HepG2 (cell line): ENCODE measurements around the gene TRIM31. TPM values are rescaled to one million over a fixed set of nuclear protein-coding genes. Genes with fewer than 3 reads are reported as not detected.
A peak's percentile ranks its signal among the peaks of the same experiment; 100 is the strongest.

Experiments
- CEBPG ChIP-seq: IDR thresholded peaks from 2 replicates; pipeline ENCODE4 v1.6.1; 2016
- CHCHD3 ChIP-seq: sonication (generic); formaldehyde crosslinking; IDR thresholded peaks from 2 replicates; pipeline ENCODE4 v1.8.0; 2022; ENCODE audit warnings: mild to moderate bottlenecking, missing genetic modification reagents, moderate library complexity
- ISL2 ChIP-seq: sonication (generic); formaldehyde crosslinking; IDR thresholded peaks from 2 replicates; pipeline ENCODE4 v1.5.0; 2020; ENCODE audit warnings: missing genetic modification reagents
- PCBP1 ChIP-seq: fragments of 200-400 bp; formaldehyde crosslinking; IDR thresholded peaks from 2 replicates; pipeline ENCODE4 v1.6.1; 2017; ENCODE audit warnings: mild to moderate bottlenecking, low read depth, low read length, borderline replicate concordance
- RARA ChIP-seq: IDR thresholded peaks from 2 replicates; pipeline ENCODE4 v1.6.1; 2016; ENCODE audit warnings: missing genetic modification reagents, missing compliant biosample characterization
- SOX13 ChIP-seq, 3 experiments: fragments of 450-650 bp in 1 of 3; sonication (generic) in 1 of 3; formaldehyde crosslinking in 1 of 3; IDR thresholded peaks in 2 of 3; conservative IDR thresholded peaks in 1 of 3; 2 replicates each; pipeline versions ENCODE4 v1.5.0 to v1.6.1; 2016 to 2020; ENCODE audit warnings: antibody characterized with exemption in 1 of 3, mild to moderate bottlenecking in 1 of 3, missing compliant biosample characterization in 1 of 3, missing genetic modification reagents in 1 of 3, moderate library complexity in 1 of 3
- SP4 ChIP-seq: sonication (generic); formaldehyde crosslinking; IDR thresholded peaks from 2 replicates; pipeline ENCODE4 v1.8.1; 2023; ENCODE audit warnings: mild to moderate bottlenecking, missing genetic modification reagents
- YY1 ChIP-seq: IDR thresholded peaks from 2 replicates; pipeline ENCODE4 v1.6.1; 2011; ENCODE audit warnings: low read length, low read depth, moderate library complexity, mild to moderate bottlenecking; ENCODE audit not compliant: insufficient read depth, insufficient replicate concordance
- ZFP90 ChIP-seq: sonication (generic); formaldehyde crosslinking; IDR thresholded peaks from 2 replicates; pipeline ENCODE4 v1.8.0; 2022; ENCODE audit warnings: missing genetic modification reagents, mild to moderate bottlenecking, inconsistent platforms, borderline replicate concordance
- ZNF446 ChIP-seq: sonication (generic); formaldehyde crosslinking; IDR thresholded peaks from 2 replicates; pipeline ENCODE4 v1.5.0; 2020; ENCODE audit warnings: mild to moderate bottlenecking, missing genetic modification reagents
- ZNF850 ChIP-seq: sonication (generic); formaldehyde crosslinking; conservative IDR thresholded peaks from 2 replicates; pipeline ENCODE4 v1.9.0; 2021; ENCODE audit warnings: mild to moderate bottlenecking, missing genetic modification reagents
- polyA plus RNA-seq, 8 experiments: library from polyadenylated mRNA; depleted of rRNA in 3 of 8; stranded (reverse) in 7 of 8; unstranded in 1 of 8; fragments of >200 nt; fragmentation: Illumina TruSeq in 4 of 8; extraction: Trizol in 4 of 8; gene quantifications; 2 replicates each; pipeline versions ENCODE4 v1.2.1 to v1.2.3, GENCODE V29; 2011 to 2016; ENCODE audit warnings: low read depth in 4 of 8, missing spikeins in 1 of 8, mixed read lengths in 1 of 8; ENCODE audit not compliant: insufficient read depth in 1 of 8
- total RNA-seq, 5 experiments: library from RNA; depleted of rRNA; stranded (reverse); fragments of >200 nt; fragmentation: Illumina TruSeq; extraction: Trizol; gene quantifications; 2 replicates each; pipeline ENCODE4 v1.2.3, GENCODE V29; 2016; ENCODE audit warnings: low read depth in 1 of 5
- TF ChIP-seq, protein P1 (sequence below): sonication (generic); formaldehyde crosslinking; IDR thresholded peaks from 2 replicates; pipeline ENCODE4 v1.5.1; 2020; ENCODE audit warnings: mild to moderate bottlenecking, missing genetic modification reagents
- TF ChIP-seq, protein P2 (sequence below): sonication (generic); formaldehyde crosslinking; IDR thresholded peaks from 2 replicates; pipeline ENCODE4 v1.4.0; 2020; ENCODE audit warnings: missing genetic modification reagents
- TF ChIP-seq, protein P3 (sequence below): sonication (generic); formaldehyde crosslinking; IDR thresholded peaks from 2 replicates; pipeline ENCODE4 v1.5.1; 2020; ENCODE audit warnings: missing genetic modification reagents, mild to moderate bottlenecking, borderline replicate concordance
- TF ChIP-seq, protein P4 (sequence below): IDR thresholded peaks from 2 replicates; pipeline ENCODE4 v1.6.1; 2012; ENCODE audit warnings: low read depth, low read length, improper control_type of control experiment
- TF ChIP-seq, protein P5 (sequence below): sonication (generic); formaldehyde crosslinking; IDR thresholded peaks from 2 replicates; pipeline ENCODE4 v1.8.1; 2023; ENCODE audit warnings: mild to moderate bottlenecking, inconsistent platforms, moderate library complexity, missing genetic modification reagents, borderline replicate concordance

TRIM31 gene
- total and polyA plus RNA-seq, 2 of the 13 experiments (the other 11 are each of a cell fraction or from before 2014, with no cell fraction given) = 0.13 to 0.51 TPM

DNA sequence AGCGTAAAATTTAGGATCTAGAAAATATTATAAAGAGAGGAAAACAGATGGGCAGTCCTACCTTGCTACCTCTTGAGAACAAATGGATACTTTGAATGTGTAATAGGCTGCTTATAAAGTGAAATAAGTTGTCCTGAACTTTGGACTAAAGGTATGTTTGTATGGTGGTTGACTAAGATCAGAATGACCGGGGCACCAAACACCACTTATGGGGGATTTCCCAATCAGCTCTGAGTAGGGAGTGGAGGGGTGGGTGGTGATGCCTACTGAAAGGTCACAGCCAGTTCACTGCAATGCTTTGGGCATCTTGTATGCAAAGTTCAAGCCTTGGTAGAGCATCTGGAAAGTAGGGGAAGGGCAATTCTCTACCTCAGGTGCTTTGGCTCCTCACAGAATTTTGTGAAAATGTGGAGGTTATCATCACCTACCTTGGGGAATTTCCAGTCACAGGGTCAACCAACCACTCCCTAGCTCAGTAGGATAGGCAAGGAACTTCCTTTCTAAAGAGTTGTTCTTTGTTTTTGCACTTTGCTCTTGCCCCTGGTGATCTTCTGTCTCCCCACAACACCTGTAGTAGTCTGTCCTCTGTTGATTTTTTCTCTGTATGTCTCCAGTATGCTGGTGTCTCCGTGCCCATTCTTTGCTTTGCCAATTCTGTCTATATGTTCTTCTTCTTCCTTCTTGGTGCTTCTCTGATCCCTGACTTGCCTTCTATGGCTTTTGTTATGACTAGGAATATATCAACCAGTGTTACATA, at the start of gene TRIM31 (continued):
- TF ChIP-seq ZNF446 (CRISPR knock-in tag) = no peak
- TF ChIP-seq, protein P1, sequence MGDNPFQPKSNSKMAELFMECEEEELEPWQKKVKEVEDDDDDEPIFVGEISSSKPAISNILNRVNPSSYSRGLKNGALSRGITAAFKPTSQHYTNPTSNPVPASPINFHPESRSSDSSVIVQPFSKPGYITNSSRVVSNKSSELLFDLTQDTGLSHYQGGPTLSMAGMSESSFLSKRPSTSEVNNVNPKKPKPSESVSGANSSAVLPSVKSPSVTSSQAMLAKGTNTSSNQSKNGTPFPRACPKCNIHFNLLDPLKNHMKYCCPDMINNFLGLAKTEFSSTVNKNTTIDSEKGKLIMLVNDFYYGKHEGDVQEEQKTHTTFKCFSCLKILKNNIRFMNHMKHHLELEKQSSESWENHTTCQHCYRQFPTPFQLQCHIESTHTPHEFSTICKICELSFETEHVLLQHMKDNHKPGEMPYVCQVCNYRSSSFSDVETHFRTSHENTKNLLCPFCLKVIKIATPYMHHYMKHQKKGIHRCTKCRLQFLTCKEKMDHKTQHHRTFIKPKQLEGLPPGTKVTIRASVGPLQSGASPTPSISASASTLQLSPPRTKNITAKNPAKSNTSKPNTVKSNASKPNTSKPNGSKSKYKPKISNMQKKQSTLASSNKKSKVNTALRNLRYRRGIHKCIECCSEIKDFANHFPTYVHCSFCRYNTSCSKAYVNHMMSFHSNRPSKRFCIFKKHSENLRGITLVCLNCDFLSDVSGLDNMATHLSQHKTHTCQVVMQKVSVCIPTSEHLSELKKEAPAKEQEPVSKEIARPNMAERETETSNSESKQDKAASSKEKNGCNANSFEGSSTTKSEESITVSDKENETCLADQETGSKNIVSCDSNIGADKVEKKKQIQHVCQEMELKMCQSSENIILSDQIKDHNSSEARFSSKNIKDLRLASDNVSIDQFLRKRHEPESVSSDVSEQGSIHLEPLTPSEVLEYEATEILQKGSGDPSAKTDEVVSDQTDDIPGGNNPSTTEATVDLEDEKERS (CRISPR knock-in tag) = no peak
- no peak for TF ChIP-seq SP4 (CRISPR knock-in tag)
- TF ChIP-seq, protein P2, sequence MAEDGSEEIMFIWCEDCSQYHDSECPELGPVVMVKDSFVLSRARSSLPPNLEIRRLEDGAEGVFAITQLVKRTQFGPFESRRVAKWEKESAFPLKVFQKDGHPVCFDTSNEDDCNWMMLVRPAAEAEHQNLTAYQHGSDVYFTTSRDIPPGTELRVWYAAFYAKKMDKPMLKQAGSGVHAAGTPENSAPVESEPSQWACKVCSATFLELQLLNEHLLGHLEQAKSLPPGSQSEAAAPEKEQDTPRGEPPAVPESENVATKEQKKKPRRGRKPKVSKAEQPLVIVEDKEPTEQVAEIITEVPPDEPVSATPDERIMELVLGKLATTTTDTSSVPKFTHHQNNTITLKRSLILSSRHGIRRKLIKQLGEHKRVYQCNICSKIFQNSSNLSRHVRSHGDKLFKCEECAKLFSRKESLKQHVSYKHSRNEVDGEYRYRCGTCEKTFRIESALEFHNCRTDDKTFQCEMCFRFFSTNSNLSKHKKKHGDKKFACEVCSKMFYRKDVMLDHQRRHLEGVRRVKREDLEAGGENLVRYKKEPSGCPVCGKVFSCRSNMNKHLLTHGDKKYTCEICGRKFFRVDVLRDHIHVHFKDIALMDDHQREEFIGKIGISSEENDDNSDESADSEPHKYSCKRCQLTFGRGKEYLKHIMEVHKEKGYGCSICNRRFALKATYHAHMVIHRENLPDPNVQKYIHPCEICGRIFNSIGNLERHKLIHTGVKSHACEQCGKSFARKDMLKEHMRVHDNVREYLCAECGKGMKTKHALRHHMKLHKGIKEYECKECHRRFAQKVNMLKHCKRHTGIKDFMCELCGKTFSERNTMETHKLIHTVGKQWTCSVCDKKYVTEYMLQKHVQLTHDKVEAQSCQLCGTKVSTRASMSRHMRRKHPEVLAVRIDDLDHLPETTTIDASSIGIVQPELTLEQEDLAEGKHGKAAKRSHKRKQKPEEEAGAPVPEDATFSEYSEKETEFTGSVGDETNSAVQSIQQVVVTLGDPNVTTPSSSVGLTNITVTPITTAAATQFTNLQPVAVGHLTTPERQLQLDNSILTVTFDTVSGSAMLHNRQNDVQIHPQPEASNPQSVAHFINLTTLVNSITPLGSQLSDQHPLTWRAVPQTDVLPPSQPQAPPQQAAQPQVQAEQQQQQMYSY (CRISPR knock-in tag) = no peak
- TF ChIP-seq CHCHD3 (CRISPR knock-in tag) = no peak
- no peak for TF ChIP-seq ZFP90 (CRISPR knock-in tag)
- TF ChIP-seq ZNF850 (CRISPR knock-in tag) = no peak
- TF ChIP-seq, protein P3, sequence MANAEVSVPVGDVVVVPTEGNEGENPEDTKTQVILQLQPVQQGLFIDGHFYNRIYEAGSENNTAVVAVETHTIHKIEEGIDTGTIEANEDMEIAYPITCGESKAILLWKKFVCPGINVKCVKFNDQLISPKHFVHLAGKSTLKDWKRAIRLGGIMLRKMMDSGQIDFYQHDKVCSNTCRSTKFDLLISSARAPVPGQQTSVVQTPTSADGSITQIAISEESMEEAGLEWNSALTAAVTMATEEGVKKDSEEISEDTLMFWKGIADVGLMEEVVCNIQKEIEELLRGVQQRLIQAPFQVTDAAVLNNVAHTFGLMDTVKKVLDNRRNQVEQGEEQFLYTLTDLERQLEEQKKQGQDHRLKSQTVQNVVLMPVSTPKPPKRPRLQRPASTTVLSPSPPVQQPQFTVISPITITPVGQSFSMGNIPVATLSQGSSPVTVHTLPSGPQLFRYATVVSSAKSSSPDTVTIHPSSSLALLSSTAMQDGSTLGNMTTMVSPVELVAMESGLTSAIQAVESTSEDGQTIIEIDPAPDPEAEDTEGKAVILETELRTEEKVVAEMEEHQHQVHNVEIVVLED (CRISPR knock-in tag) = no peak
- TF ChIP-seq ISL2 = no peak
- no peak for TF ChIP-seq SOX13 (IDR thresholded peaks at IDR 0.05)
- TF ChIP-seq SOX13 (CRISPR knock-in tag; conservative IDR thresholded peaks at IDR 0.05 in 1 of 2, IDR thresholded peaks at IDR 0.05 in 1 of 2) = peak in 1 of 2 experiments; percentile 19; a peak in 1 of 4 replicates
- peak; percentile 90 for TF ChIP-seq RARA (CRISPR knock-in tag)
- TF ChIP-seq CEBPG (CRISPR knock-in tag) = peak; percentile 73
- no peak for TF ChIP-seq PCBP1
- TF ChIP-seq, protein P4, sequence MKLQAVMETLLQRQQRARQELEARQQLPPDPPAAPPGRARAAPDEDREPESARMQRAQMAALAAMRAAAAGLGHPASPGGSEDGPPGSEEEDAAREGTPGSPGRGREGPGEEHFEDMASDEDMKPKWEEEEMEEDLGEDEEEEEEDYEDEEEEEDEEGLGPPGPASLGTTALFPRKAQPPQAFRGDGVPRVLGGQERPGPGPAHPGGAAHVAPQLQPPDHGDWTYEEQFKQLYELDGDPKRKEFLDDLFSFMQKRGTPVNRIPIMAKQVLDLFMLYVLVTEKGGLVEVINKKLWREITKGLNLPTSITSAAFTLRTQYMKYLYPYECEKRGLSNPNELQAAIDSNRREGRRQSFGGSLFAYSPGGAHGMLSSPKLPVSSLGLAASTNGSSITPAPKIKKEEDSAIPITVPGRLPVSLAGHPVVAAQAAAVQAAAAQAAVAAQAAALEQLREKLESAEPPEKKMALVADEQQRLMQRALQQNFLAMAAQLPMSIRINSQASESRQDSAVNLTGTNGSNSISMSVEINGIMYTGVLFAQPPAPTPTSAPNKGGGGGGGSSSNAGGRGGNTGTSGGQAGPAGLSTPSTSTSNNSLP = peak; percentile 62; the same call in 1 of the 2 replicates
- no peak for TF ChIP-seq YY1
- TF ChIP-seq, protein P5, sequence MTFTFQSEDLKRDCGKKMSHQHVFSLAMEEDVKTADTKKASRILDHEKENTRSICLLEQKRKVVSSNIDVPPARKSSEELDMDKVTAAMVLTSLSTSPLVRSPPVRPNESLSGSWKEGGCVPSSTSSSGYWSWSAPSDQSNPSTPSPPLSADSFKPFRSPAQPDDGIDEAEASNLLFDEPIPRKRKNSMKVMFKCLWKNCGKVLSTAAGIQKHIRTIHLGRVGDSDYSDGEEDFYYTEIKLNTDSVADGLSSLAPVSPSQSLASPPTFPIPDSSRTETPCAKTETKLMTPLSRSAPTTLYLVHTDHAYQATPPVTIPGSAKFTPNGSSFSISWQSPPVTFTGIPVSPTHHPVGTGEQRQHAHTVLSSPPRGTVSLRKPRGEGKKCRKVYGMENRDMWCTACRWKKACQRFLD (CRISPR knock-in tag) = no peak
